NCI-H2107 treated with DMSO at 0.1 percent for 48 hours (cell line): ENCODE results near the gene IGHMBP2.
"Not testable (repeated sequence)": the region's sequence is repeated elsewhere in the genome, so short reads cannot be mapped to it uniquely, and the experiment has no call there.

ENCODE experiments used
- DNase-seq: peaks from one replicate; lab custom pipeline; 2025; ENCODE audit not compliant: unreplicated experiment; lab: John Stamatoyannopoulos, UW

Gene IGHMBP2

GRCh38 chr11:68903288-68904247 is at the start of gene IGHMBP2, which contains the start of gene MRPL21:
Gene IGHMBP2, plus strand, starts transcription at chr11:68903891. Its CDS starts 62 bp downstream, at chr11:68903953.
Gene MRPL21, minus strand, starts transcription at chr11:68903832. Its CDS starts 22 bp downstream, at chr11:68903810.
- peak; percentile 42 for DNase-seq

GRCh38 chr11:68854273-68854958 is 49.3 kb upstream of the IGHMBP2 start:
- DNase-seq = no peak

GRCh38 chr11:68855205-68855981 is 48.3 kb upstream of the IGHMBP2 start:
- DNase-seq = no peak

- not testable (repeated sequence) for DNase-seq
Measured at GRCh38 chr11:68856425-68857030, 47.2 kb upstream of the IGHMBP2 start.

GRCh38 chr11:68857037-68857586 is 46.6 kb upstream of the IGHMBP2 start:
- DNase-seq = no peak

- no peak for DNase-seq
Measured at GRCh38 chr11:68859123-68859522, 44.6 kb upstream of the IGHMBP2 start.

GRCh38 chr11:68862421-68862820 is 41.3 kb upstream of the IGHMBP2 start:
- no peak for DNase-seq

GRCh38 chr11:68863553-68864265 is 40.0 kb upstream of the IGHMBP2 start:
- no peak for DNase-seq

GRCh38 chr11:68865241-68865640 is 38.5 kb upstream of the IGHMBP2 start:
- no peak for DNase-seq

- no peak for DNase-seq
Measured at GRCh38 chr11:68867066-68867465, 36.6 kb upstream of the IGHMBP2 start.

- no peak for DNase-seq
Measured at GRCh38 chr11:68868221-68868835, 35.4 kb upstream of the IGHMBP2 start.

- no peak for DNase-seq
Measured at GRCh38 chr11:68870470-68870869, 33.2 kb upstream of the IGHMBP2 start.

GRCh38 chr11:68872216-68873003 is 31.3 kb upstream of the IGHMBP2 start:
- no peak for DNase-seq

- DNase-seq = no peak
Measured at GRCh38 chr11:68878022-68878421, 25.7 kb upstream of the IGHMBP2 start.

GRCh38 chr11:68880851-68881250 is 22.8 kb upstream of the IGHMBP2 start:
- no peak for DNase-seq

GRCh38 chr11:68881320-68881719 is 22.4 kb upstream of the IGHMBP2 start:
- no peak for DNase-seq

GRCh38 chr11:68882391-68882790 is 21.3 kb upstream of the IGHMBP2 start:
- DNase-seq = no peak

- not testable (repeated sequence) for DNase-seq
Measured at GRCh38 chr11:68884827-68885226, 18.9 kb upstream of the IGHMBP2 start.
